Activated T-cell treated with anti-CD3 and anti-CD28 coated beads for 4 hours (primary cell): ENCODE results near the gene PTPRN2.
"Not testable (repeated sequence)": the region's sequence is repeated elsewhere in the genome, so short reads cannot be mapped to it uniquely, and the experiment has no call there.

Experiments
- DNase-seq: peaks from one replicate; pipeline ENCODE4 v3.0.0-alpha.2; 2020

Gene PTPRN2

DNA sequence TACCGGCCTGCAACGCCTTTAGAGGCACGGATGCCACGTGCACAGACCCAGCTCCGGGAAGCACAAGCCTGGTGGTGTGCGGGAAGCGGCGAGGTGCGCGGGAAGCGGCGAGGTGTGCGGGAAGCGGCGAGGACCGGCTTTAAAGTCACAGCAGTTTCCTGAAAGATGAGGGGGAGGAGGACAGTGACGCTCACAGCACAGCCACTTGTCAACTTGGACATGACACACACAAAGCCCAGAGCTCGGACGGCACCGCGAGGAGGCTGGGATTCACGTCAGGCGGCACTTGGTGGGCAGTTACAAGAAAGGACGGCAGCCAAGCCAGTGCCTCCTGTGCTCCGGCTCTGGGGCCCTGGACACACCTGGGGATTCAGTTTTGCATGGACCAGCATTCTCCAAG, 724.9 kb downstream of the PTPRN2 start:
- no peak for DNase-seq

DNA sequence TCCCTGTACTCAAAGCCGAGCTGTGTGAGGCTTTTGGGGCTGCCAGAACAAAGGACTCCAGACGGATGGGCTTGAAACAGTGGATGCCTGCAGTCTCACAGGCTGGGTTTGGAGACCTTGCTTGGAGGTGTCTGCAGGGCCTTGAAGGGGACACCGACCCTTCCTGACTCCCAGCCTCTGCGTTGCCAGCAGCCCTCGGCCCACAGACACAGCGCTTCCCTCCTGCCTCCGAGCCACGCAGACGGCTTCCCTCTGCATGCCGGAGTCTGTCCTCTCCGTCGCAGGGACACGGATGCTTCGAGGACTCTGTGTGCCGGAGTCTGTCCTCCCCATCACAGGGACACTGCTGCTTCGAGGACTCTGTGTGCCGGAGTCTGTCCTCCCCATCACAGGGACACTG, 726.1 kb downstream of the PTPRN2 start:
- DNase-seq = no peak

DNA sequence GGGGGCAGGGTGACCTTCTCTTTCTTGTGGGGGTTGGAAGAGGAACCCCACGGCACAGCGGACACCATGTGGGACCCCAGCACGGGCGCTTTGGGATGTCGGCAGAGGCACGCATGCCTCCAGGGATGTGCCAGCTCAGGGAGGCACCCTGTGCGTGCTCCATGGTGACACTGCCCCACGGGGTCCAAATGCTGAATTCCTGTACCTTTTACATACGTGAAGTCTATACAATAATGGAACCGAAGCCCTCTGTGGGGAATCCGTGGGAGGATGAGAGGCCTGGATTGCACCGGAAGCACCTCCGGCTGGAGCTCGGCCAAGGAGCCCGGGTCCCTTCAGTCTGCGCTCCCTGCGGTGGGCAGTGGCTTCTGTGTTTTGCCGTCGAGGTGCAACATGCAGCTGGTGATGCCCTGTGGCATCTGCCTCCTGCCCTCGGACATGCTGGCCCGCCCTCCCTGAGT, 726.6 kb downstream of the PTPRN2 start:
- no peak for DNase-seq

DNA sequence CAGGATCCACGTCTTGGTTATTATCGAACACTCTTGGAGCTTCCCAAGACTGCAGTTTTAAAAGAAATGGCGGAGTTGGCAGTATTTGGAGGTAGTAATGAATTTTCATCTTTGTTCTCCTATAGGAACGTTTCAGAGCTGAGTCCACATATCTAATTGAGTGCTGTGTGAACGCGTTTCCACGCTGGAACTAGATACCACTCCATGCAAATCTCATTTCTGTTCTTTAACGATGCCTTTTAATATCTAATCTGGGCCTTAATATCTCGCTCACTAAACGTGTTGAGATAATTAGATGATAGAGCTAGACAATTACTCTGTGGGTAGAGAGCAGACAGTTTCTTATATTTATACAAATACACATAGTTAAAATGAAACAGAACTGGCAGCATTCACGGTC, 727.2 kb downstream of the PTPRN2 start:
- DNase-seq = no peak

DNA sequence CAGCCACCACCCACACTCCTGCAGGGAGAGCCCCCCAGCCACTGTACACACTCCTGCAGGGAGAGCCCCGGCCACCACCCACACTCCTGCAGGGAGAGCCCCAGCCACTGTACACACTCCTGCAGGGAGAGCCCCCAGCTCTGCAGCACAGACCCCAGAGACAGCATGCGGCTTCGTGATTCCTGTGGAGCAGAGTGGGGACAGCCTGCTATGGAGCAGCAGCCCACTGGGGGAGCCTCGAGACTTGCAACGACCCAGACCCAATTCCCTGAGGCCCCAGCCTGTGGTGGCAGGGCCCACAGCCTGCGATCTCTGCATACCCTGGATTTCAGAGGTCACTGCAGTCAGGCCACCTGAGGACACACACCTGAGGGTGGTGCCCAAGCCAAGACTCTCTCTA, 727.7 kb downstream of the PTPRN2 start:
- no peak for DNase-seq

DNA sequence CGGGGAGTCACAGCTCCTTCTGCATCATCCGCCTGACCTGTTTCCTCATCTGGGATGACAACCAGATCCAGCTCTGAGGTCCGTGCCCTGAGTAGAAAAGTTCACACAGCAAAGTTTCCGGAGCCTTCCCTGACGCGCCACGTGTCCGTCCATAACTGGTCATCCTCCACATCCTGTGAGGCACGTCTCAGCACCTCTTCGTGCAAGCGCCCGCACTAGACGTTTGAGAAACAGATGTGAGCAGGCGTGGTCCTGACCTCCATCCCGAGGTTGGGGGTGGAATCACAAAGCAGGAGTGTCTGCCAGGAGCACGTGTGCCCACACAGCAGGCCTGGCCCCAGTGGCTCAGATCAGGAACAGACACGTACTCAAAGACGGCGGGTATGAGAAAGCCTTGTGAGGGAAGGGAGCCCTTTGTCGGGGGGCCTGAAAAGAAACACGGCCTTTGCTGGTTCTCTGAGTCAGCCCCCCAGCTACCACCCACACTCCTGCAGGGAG, 730.0 kb downstream of the PTPRN2 start:
- no peak for DNase-seq

DNA sequence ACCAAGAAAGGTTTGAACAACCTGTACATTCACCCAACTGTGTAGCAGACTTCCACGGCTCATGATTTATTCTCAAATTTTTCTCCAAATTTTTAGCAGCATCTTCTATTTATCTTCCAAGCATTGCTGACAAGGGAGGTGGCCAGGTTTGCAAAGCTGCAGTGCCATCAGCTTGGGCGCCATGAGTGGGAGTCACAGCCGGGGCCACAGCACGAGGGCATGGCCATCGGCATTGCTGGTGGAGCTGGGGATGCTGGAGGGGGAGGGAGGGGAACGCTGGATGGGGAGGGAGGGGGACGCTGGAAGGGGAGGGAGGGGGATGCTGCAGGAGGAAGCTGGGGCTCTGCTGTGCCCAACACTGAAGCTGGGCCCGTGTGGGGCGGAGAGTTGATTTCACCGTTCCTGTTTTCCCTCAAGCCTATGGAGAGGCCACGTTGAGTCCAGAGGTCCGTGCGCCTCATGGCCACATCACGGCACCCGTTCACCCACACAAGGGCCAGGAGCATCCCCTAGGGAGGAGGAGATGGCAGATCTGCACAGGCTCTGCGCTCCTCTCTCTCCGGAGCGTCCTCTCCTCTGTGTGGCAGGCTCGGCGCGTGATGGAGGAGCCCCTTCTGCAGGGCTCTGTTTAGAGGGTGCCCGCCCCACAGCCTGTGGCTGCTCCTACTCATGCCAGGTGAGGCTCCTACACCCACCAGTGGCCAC, 730.6 kb downstream of the PTPRN2 start:
- no peak for DNase-seq

DNA sequence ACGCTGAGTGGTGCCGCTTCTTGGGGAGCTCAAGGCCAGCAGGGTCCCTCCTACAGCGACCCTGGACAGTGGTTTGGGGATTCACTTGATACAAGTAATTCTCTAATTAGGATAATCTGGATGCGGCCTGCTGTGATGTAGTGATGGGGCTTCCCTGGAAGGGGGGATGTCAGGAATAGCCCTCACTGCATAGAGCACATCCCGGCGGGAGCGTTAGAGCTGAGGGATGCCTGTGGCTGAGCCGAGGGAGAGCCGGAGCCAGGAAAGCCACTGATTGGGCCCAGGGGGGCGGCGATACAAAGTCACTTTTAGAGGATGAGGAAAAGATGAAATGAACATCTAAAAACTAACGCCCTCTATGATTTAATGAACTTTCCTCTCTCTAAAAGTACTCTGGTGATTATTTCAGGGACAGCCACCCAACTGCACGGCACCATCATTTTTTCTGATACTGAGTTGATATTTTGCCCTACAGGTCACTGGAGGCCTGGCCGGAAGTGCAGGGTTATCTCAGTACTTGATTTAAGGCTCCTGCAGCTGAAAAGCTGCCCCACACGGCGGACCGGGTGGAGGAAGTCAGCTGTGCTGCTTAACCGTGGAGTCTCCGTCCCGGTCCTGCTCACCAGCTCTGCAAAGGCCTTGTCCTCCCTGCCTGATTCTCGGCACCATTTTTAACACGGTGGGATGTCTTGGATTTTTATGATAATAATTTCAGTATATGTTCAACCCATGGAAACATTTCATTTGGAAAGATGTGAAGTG, 732.0 kb downstream of the PTPRN2 start:
- DNase-seq = no peak

DNA sequence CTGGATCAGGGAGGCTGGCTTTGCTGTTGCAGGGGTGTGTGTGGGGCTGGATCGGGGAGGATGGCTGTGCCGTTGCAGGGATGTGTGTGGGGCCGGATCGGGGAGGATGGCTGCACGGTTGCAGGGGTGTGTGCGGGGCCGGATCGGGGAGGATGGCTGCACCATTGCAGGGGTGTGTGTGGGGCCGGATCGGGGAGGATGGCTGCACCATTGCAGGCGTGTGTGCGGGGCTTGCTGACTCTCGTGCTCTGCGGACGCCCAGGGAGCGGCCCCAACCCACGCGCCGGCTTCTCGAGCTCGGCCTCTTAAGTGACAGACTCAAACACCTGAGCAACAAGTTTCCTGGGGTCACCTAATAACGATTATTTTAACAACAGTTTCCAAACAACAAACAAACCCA, 732.6 kb downstream of the PTPRN2 start:
- no peak for DNase-seq

DNA sequence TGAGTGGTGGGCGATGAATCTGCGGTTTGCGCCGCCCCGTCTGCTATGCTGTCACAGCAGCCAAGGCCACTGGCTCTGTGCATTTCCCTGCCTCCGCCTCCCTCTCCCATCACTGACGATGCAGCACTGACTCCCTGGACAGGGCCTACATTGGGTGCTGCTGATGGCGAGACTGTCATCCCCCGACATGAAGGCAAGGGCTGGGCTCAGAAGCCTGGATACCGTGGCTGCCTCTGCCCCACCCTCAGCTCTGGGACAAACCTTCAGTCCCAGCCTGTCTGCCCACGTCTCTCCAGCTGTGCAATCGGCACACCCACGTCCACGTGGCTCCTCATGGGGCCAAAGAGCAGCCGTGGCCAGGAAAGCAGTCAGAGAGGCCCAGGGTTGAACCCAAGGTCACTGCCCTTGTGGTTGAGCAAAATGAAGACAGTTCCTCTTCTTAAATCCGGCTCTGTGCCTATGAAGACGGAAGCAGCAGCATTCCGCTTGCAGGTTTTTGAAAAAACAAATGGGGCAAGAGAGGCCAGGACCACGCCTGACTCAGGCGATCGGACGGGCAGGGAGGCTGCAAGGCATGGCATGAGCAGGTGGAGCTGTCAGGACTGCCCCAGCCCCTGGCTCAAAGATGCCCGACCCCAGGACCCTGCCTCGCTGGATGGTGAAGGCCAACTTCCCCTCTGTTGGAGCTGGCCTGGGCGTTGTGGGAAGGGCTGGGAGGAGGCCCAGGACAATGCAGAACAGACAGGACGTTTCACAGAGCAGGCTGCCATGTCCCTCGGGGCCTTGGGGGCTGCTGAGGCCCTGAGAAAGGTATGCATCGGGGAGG, 733.3 kb downstream of the PTPRN2 start:
- no peak for DNase-seq

DNA sequence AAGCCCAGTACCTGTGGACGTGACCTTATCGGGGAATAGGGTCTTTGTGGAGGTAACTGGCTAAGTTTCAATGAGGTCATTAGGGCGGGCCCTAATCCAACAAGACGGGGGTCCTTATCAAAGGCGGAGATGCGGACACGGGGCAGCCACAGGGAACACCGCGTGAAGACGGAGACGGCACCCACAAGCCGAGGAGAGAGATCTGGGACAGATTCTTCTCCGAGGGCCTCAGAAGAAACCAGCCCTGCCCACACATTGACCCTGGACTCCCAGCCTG, 733.9 kb downstream of the PTPRN2 start:
- no peak for DNase-seq

DNA sequence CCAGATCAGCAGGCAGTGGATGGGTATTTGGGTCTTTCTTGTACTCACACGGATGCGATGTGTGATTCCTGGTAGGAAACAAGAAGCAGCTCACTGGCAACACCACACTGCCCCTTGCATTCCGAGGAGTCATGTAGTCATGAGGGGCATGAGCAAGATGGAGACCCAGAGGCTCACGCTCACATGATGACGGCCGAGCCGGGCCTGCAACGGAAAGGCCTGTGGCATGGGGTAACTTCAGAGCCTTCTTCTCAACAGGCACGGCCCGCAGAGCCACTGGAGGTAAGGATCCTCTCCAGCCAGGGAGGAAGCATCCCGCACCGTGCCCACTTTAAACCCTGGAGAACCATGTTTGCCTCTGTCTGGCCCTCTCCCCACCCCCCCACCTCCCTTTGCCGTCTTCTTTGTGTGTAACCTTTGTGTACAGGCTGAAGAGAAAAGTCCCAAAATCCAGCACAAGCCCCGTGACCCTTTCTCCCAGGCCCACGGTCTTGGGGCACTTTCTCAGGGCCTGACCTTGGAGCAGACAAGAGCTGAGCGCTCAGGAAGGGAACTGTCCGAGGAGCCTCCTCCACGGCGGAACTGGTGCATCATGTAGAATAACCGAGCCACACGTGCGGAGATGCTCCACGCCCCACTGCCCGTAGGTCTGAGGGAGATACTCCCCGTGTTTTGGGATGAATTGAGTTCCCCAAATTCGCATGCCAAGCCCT, 734.4 kb downstream of the PTPRN2 start:
- DNase-seq = no peak

DNA sequence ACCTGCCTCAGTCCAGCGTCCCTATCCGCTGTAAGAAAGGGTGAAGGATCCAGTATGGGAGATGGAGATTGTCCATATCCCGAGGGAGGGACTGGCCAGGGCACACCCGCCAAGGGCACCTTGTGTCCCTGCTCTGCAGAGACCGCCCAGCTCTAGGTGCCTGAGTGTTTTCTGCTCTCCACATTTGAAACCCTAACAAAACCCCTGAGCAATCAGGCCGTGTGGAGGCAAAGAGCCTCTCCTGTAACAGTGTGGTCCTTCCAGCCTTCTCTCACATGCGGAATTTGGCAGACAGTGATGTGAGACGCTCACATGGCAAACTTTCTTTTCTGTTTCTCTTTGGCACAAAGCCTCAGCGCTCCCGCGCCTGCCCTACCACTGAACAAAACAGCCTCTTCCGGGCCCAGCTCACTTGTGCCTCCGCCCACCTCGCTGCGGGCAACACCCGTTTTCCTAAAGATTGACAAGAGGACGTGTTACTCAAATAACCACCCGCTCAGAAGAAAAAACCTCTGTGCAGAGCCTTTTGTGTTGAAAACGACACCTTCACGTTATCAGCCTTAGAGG, 736.0 kb downstream of the PTPRN2 start:
- DNase-seq = peak; percentile 63

DNA sequence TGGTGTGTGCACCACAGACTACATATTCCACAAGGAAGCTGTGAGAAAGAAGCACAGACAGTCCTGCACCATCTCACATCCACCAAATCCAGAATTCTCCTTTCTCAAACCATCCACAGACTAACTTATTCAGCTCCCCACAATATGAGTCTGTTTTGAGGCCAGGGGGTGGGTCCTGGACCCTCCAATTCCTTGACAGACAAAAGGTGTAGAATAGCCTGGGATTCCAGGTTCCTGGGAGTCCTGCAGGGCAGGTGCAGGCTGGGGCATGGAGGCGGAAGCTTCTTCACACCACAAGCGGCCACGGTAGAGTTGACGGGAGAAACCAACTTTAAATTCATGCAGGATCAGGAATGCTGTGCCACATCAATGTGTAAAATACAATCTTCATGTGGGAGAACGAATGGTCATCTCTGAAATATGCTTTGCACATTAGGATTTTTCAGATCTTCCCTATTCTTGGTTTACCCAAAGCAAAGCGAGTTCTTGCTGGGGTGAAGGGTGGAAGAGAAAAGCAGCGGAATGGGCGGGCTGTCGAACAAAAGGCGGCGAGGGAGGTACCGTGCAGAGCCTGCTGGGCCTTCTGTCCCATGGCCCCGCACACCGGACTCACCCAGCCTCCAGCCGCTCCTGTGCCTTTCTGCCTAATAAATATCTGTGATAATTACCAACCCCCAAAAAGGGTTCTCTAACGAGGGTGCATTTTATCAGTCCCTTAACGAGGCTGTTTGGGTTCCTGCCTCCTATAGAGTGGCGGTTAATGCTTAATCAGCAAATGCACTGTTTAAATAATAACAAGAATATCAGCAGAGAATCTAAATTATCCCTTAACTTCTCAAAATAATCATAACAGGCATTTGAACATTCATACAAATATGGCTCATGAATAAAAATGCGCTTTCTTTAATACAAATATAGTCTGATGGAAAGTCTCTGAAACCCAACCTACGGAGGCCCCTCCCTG, 736.9 kb downstream of the PTPRN2 start:
- DNase-seq = no peak

DNA sequence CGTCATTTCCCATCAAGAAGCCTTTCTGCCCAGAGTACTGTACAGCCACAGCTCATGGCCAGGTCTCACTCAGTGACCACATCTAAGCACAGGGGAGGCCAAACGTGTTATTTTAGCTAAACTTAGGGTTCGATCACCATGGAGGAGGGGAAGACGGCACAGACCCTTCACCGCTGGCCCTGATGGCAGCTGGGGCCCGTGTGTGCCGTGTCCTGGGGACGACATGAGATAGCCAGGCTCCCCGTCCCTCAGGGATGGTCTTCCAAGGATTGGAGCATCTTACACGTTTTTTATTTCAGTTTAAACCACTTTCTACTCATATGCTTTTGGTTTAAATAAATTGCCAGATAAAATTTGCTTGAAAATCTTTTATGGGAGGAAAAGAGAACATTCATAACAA, 737.9 kb downstream of the PTPRN2 start:
- DNase-seq = no peak

DNA sequence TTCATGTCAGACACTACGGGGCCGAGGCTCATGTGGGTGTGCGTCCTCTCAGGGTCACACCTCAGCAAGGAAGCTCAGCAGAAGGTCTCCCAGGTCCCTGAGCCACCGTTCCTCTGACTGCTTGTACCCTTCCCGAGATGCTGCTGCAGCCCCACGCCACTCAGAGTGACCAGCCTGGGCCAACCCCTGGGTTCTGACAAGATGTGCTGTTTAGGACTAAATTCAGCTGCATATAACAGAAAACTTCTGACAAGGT, 738.4 kb downstream of the PTPRN2 start:
- no peak for DNase-seq

DNA sequence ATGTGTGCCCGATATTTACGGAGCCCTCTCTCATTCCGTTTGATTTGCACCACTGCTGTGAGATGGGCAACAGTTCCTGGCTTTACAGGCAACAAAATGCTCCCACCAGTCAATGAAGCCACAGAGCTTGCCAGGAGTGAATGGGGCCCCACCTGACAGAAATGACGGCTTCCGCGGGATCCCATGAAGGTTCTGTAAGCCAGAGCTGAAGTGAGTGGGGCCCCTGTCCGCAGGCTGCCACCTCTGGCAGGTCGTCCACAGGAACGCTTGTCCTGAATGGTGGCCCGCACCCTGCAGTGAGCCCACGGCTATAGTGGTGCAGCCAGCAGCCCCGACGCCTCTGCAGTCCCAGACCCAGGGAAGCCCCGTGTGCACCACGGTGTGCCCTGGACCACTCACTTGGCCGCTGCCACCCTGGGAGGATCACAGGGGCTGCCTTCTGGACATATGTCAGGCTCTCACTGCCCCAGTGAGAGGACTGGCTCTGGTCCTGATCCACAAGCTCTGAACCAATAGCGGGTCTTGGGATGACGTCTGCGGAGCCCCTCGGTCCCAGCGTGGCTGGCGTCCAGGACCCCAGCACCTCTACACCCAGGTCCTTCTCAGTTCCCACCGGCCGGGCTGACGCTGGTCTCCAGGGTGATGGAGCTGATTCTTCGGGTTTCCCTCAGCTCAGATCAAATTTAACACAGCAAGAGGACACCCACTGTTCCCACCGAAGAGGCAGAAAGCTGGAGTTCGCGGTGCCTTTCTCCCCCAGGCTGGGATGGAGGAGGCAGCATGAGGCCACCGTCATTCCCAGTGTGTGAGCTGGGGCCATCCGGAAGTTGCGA, 738.9 kb downstream of the PTPRN2 start:
- no peak for DNase-seq

DNA sequence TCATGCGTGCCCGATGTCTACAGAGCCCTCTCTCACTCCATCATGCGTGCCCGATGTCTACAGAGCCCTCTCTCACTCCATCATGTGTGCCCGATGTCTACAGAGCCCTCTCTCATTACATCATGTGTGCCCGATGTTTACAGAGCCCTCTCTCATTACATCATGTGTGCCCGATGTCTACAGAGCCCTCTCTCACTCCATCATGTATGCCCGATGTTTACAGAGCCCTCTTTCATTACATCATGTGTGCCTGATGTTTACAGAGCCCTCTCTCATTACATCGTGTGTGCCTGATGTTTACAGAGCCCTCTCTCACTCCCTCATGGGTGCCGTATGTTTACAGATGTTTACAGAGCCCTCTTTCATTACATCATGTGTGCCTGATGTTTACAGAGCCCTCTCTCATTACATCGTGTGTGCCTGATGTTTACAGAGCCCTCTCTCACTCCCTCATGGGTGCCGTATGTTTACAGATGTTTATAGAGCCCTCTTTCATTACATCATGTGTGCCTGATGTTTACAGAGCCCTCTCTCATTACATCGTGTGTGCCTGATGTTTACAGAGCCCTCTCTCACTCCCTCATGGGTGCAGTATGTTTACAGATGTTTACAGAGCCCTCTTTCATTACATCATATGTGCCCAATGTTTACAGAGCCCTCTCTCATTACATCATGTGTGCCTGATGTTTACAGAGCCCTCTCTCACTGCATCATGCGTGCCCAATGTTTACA, 739.7 kb downstream of the PTPRN2 start:
- DNase-seq = not testable (repeated sequence)

DNA sequence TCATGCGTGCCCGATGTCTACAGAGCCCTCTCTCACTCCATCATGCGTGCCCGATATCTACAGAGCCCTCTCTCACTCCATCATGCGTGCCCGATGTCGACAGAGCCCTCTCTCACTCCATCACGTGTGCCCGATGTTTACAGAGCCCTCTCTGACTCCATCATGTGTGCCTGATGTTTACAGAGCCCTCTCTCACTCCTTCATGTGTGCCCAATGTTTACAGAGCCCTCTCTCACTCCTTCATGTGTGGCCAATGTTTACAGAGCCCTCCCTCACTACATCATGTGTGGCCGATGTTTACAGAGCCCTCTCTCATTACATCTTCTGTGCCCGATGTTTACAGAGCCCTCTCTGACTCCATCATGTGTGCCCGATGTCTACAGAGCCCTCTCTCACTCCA, 740.9 kb downstream of the PTPRN2 start:
- not testable (repeated sequence) for DNase-seq

DNA sequence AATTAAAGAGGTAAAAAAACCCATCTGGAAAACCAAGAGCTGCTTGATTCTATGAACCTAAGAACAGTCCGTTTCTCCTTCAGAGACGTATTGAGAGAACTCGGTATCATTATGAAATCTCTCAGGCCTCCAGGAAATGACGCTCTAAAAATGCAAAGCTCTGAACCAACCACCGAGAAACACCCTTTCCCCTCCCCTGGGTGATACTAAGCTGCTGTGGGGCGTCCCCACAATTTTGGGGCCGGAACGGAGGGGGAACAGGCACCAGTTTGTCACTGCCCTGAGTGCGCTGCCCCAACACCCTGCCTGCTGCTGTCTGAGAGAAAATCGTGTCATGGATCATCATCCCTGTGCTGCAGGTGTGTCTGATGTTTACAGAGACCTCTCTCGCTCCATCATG, 741.4 kb downstream of the PTPRN2 start:
- no peak for DNase-seq
